Activated CD8-positive, alpha-beta memory T cell treated with anti-CD3 and anti-CD28 coated beads, Interleukin-2, amount 50 U/mL, for 4 hours (primary cell): ENCODE results near the gene TBRG1.
A peak's percentile ranks its signal among the peaks of the same experiment; 100 is the strongest.
"Not testable (repeated sequence)": the region's sequence is repeated elsewhere in the genome, so short reads cannot be mapped to it uniquely, and the experiment has no call there.

Source experiments
- DNase-seq: peaks from one replicate; pipeline ENCODE4 v3.0.0-alpha.2; 2020

The TBRG1 gene, protein sequence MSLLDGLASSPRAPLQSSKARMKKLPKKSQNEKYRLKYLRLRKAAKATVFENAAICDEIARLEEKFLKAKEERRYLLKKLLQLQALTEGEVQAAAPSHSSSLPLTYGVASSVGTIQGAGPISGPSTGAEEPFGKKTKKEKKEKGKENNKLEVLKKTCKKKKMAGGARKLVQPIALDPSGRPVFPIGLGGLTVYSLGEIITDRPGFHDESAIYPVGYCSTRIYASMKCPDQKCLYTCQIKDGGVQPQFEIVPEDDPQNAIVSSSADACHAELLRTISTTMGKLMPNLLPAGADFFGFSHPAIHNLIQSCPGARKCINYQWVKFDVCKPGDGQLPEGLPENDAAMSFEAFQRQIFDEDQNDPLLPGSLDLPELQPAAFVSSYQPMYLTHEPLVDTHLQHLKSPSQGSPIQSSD

GRCh38 chr11:124622531-124623451, at the start of gene TBRG1:
Gene TBRG1, plus strand, starts transcription at chr11:124622864. Its CDS starts 220 bp downstream, at chr11:124623084.
- DNase-seq, result peak; percentile 80

DNA sequence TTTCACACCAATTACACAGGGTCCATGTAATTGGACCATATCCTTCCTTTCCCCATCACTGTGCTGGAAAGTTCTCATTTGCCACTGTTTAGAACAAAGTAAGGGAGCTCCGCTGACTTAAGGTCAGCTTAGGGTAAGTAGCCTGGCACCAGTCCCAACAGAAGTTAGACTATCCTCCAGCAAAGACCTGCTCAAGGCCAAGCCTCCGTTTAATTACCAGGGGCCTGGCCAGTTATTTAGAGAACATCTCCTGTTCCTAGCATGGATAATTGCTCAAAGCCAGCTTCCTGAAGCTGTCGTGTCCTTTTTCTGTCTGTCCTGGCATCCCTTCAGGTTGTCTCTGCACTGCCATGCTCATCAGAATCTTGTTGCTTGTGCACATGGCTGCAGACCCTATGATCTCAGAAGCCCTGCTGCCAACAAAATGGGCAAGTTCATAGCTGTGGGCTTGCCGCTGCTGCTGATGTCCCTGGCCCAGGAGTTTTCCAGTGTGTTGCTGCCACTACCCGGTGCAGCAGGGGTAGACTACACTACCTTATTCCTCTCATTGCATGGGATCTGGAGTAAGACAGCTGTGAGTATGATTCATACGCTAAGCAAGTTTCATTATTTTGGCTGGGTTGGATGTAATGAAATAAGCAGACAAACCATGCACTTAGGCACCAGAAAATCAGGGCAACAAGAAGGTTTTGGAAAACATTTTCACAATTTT, 44.8 kb upstream of the TBRG1 start:
- no peak for DNase-seq

DNA sequence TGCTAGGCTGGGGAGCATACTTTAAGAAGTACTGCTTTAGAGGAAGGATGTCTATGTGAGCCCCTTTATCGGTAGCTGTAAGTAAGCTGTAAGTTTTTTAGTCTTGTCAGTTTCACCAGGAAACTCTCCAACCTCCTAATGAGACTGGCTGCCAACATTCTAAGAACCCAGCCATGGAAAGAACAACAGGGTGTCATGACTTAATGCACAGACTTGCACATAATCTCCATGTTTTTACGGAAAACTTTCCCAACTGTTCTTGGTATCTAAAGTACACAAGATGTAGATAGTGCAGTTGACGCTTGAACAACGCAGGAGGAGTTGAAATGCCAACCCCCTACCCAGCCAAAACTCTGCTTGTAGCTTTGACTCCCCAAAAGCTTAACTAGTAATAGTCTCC, 43.9 kb upstream of the TBRG1 start:
- DNase-seq, result no peak

- no peak for DNase-seq
Observed at GRCh38 chr11:124581817-124582216, 40.8 kb upstream of the TBRG1 start.

DNA sequence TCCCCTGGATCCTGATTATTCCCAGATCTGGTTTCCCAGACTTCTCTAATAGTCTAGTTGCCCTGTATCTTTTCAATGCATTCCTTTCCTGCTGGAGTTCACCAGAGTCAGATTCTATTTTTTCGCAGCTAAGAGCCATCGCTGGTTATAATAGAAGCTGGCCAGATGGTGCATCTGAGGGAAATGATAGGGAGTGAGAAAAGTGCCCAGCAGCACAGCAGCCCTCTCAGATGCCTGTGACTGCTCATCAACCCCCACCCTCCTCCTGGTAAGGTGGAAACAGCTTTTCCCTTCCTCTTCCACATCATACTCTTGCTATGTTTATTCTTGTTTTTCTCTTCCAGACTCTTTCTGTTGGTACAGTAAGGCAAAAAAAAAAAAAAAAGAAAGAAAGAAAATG, 40.1 kb upstream of the TBRG1 start:
- DNase-seq, result no peak

DNA sequence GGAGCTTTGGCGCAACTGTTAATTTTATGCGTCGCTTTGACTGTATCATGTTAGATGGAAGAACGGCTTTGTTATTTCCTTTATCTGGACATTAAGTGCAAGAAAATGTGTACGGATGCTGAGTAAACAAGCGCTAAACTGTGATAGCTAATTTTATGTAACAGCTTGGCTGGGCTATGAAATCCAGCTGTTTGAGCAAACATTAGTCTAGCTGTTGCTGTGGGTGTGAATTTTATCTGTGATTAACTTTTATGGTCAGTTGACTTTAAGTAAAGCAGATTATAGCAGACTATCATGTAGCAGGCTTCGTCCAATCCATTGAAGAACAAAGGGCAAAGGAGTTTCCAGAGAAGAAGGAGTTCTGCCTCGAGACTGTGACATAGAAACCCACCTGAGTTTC, 38.9 kb upstream of the TBRG1 start:
- DNase-seq, result no peak

- DNase-seq, result no peak
Observed at GRCh38 chr11:124584681-124585372, 37.8 kb upstream of the TBRG1 start.

- DNase-seq, result peak; percentile 39
Observed at GRCh38 chr11:124586238-124586860, 36.3 kb upstream of the TBRG1 start.

- DNase-seq, result no peak
Observed at GRCh38 chr11:124591430-124591829, 31.2 kb upstream of the TBRG1 start.

GRCh38 chr11:124592627-124593026, 30.0 kb upstream of the TBRG1 start:
- no peak for DNase-seq

DNA sequence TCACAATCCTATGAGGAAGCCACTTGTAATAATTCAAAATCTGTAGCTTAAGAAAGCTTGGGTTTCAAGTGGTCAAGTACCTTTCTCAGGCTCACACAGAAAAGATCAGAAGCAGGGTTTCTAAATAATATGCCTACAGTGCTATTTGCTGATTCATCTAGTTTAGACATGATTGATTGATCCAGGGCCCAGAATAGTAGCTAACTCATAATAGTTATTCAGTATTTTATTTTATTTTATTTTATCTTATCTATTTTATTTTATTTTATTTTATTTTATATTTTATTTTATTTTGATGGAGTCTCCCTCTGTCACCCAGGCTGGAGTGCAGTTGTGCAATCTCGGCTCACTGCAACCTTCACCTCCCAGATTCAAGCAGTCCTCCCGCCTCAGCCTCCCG, 27.4 kb upstream of the TBRG1 start:
- DNase-seq, result no peak

- no peak for DNase-seq
Observed at GRCh38 chr11:124597626-124598025, 25.0 kb upstream of the TBRG1 start.

GRCh38 chr11:124600621-124601320, 21.9 kb upstream of the TBRG1 start:
- no peak for DNase-seq

GRCh38 chr11:124602193-124602592, 20.5 kb upstream of the TBRG1 start:
- no peak for DNase-seq

GRCh38 chr11:124602723-124603122, 19.9 kb upstream of the TBRG1 start:
- not testable (repeated sequence) for DNase-seq

GRCh38 chr11:124605719-124606118, 16.9 kb upstream of the TBRG1 start:
- DNase-seq, result no peak

GRCh38 chr11:124608147-124608546, 14.5 kb upstream of the TBRG1 start:
- DNase-seq, result no peak

DNA sequence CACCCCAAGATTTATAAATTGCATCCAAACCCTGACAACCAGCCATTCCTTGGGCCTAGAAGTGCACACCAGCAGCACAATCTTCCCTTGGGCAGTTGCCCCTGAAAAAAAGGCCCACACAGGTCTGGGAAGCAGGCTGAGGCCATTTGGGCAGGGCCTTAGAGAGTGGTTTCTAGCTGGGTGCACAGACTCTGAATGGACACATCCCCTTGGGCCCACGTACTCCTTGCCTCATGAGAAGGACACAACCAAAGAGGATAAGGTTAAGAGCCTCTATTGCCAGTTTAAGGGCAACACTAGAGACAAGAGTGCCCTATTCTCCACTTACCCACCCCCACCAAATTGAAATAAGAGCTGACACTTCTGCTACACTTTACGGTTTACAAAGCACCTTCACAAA, 12.4 kb upstream of the TBRG1 start:
- DNase-seq, result no peak

DNA sequence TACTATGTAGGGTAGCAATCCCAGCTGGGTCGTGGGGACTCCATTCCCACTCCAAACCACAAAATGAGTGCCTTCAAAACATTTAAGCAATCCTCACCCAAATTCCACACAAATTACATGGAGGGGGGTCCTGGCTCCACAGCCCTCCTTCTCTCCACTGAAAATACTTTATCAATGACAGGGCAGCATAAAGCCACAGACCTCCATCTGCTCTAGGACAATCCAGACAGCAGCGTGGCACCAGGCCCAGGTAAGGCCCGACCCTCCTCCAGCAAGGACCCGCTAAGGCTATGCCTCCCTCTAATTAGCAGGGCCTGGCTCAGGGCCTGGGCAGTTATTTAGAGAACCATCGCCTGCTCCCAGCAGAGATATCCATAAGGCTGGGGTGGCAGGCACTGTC, 11.6 kb upstream of the TBRG1 start, which contains the start of gene PANX3:
Gene PANX3 (plus strand): TSS at position 365 of the 400 bp plus-strand sequence. CDS start 129 bp downstream, outside the sequence.
- no peak for DNase-seq

GRCh38 chr11:124612045-124612444, 10.6 kb upstream of the TBRG1 start:
- no peak for DNase-seq

DNA sequence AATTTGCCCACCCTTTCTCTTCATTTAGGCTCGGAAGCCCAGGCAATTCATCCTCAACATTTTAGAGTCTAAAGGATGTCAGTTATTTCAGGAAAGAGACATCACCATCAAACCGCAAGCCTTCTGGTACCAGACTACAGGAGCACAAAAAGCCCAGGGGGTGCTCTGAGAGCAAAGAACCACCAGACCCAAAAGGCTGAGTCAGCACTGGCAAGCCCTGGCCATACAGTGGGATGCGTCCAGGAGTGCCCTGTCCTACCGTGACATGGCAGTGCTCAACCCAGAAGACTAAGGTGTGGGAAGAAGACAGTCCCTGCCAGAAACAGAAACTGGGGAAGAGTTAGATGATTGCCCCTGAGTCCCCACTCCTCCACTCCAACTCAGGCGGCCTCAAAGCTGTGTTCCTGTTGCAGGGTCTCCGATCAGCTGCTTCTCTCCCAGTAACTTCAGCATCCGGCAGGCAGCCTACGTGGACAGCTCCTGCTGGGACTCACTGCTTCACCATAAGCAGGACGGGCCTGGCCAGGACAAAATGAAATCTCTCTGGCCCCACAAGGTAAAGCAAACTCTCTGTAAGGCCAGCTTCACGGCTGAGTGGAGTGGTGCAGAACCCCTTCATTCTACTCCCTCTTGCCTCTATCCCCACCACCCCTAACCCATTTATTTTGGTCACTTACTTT, 10.0 kb upstream of the TBRG1 start:
- no peak for DNase-seq
